DOHH2 (cell line): Measurements from ENCODE around the gene PTRHD1.

Experiments
- H3F3A ChIP-seq: fragments of 200-600 bp; sonication (generic), shearing (Covaris generic); 2 replicates; pipeline ENCODE4 v1.6.0; 2016; ENCODE audit warnings: antibody characterized with exemption, mild to moderate bottlenecking; ENCODE audit not compliant: control insufficient read depth, insufficient read depth
- H3K27ac ChIP-seq: fragments of 200-600 bp; sonication (generic); 2 replicates; pipeline ENCODE4 v1.5.1; 2014; ENCODE audit warnings: low read depth, mild to moderate bottlenecking, low read length, moderate library complexity
- H3K27me3 ChIP-seq: fragments of 200-600 bp; sonication (generic); 2 replicates; pipeline ENCODE4 v1.6.1; 2014; ENCODE audit warnings: mild to moderate bottlenecking, low read length, mixed read lengths; ENCODE audit not compliant: control insufficient read depth
- H3K36me3 ChIP-seq: fragments of 200-600 bp; sonication (generic); 2 replicates; pipeline ENCODE4 v1.6.1; 2014; ENCODE audit warnings: mild to moderate bottlenecking, low read length, moderate library complexity, mixed read lengths; ENCODE audit not compliant: control insufficient read depth
- H3K4me1 ChIP-seq: fragments of 200-600 bp; sonication (generic); 2 replicates; pipeline ENCODE4 v1.6.1; 2014; ENCODE audit warnings: mild to moderate bottlenecking, low read length, mixed read lengths; ENCODE audit not compliant: control insufficient read depth
- H3K4me2 ChIP-seq: fragments of 200-600 bp; sonication (generic); 2 replicates; pipeline ENCODE4 v1.6.0; 2014; ENCODE audit warnings: mild to moderate bottlenecking, low read length, moderate library complexity
- H3K4me3 ChIP-seq: fragments of 200-600 bp; sonication (generic); 2 replicates; pipeline ENCODE4 v1.5.1; 2014; ENCODE audit warnings: mild to moderate bottlenecking, low read length, mixed read lengths
- H3K79me2 ChIP-seq: fragments of 200-600 bp; sonication (generic); 2 replicates; pipeline ENCODE4 v1.6.1; 2014; ENCODE audit warnings: mild to moderate bottlenecking, low read length, mixed read lengths; ENCODE audit not compliant: control insufficient read depth
- H3K9me2 ChIP-seq: fragments of 200-600 bp; sonication (generic); replicated peaks from 2 replicates; pipeline ENCODE4 v1.6.1; 2014; ENCODE audit warnings: mild to moderate bottlenecking, low read length, mixed read lengths; ENCODE audit not compliant: control insufficient read depth
- H3K9me3 ChIP-seq: fragments of 200-600 bp; sonication (generic); 2 replicates; pipeline ENCODE4 v1.6.1; 2014; ENCODE audit warnings: antibody characterized with exemption, low read length, mixed read lengths; ENCODE audit not compliant: control insufficient read depth, insufficient read depth
- H4K20me1 ChIP-seq: fragments of 200-600 bp; sonication (generic); 2 replicates; pipeline ENCODE4 v1.6.0; 2014; ENCODE audit warnings: low read depth, mild to moderate bottlenecking, antibody characterized with exemption, low read length, moderate library complexity; ENCODE audit not compliant: control insufficient read depth, insufficient read depth
- EZH2phosphoT487 ChIP-seq: fragments of 200-600 bp; sonication (generic); IDR thresholded peaks from 2 replicates; pipeline ENCODE4 v1.6.1; 2017; ENCODE audit warnings: borderline replicate concordance, mild to moderate bottlenecking, antibody characterized with exemption, low read length, moderate library complexity, mixed read lengths
- TF ChIP-seq, protein P1 (sequence below): fragments of 200-600 bp; sonication (generic); IDR thresholded peaks from one replicate; pipeline ENCODE4 v1.5.1; 2014; ENCODE audit warnings: antibody characterized with exemption, mild to moderate bottlenecking, low read depth, low read length; ENCODE audit not compliant: poor library complexity, severe bottlenecking

PTRHD1 gene

DNA sequence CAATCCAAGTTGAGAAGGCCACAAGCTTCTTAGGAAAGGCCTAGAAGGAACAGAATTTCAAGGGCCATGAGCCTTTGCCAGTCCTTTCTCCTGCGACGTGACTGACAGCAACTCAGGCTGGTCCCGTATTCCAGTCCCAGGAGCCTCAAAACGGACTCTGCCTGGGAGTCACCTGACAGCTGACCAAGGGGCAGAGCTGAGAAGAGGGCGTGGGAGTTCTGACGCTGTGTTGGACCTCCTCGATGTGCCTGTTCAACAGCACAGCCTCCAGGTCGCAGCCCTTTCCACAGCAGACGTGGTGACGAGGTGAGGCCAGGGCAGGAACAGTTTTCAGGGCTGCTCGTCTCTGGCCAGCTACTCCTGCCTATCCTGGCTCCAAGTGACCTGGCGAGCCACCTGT is 37.6 kb upstream of the PTRHD1 start:
- Histone ChIP-seq H4K20me1 (no peaks in the 10 kb centered on the region), H3K4me2 (no peak overlapping the region), H3K27me3 (no peaks in the 10 kb centered on the region), H3K9me3 (no peaks in the 10 kb centered on the region), H3K4me1 (no peaks in the 10 kb centered on the region), H3K36me3 (peaks cover 45% of the 10 kb centered on the region), H3K79me2 (no peaks in the 10 kb centered on the region), H3K27ac (no peak overlapping the region), H3K9me2 (no peaks in the 10 kb centered on the region), H3F3A (0 out of 2 replicates have a peak, but pooled peaks cover 2% of the 10 kb centered on the region), H3K4me3 (no peak overlapping the region)
- TF ChIP-seq, protein P1, sequence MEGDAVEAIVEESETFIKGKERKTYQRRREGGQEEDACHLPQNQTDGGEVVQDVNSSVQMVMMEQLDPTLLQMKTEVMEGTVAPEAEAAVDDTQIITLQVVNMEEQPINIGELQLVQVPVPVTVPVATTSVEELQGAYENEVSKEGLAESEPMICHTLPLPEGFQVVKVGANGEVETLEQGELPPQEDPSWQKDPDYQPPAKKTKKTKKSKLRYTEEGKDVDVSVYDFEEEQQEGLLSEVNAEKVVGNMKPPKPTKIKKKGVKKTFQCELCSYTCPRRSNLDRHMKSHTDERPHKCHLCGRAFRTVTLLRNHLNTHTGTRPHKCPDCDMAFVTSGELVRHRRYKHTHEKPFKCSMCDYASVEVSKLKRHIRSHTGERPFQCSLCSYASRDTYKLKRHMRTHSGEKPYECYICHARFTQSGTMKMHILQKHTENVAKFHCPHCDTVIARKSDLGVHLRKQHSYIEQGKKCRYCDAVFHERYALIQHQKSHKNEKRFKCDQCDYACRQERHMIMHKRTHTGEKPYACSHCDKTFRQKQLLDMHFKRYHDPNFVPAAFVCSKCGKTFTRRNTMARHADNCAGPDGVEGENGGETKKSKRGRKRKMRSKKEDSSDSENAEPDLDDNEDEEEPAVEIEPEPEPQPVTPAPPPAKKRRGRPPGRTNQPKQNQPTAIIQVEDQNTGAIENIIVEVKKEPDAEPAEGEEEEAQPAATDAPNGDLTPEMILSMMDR = no peak
- no peak for TF ChIP-seq EZH2phosphoT487

DNA sequence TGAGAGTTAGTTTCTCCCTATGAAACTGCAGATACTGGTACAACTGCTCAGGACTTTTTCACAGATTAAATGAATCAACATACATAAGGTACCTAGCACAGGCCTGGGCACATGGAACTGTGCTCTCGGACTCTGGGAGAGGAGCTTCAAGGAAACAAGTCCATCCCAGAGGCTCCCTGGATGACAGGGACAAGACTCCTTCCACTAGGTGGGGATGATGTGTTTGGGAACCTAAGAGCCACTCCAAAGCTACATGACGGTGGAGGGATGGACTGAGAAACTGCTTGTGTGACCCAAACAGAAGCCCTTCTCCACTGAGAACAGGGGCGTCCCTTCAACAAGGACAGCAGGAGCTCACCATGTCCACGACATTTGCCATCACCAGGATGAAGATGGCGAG is 37.2 kb upstream of the PTRHD1 start:
- TF ChIP-seq, protein P1 = no peak
- no peak for TF ChIP-seq EZH2phosphoT487
- H3K79me2 ChIP-seq = no peaks in the 10 kb centered on the region
- H3K27me3 ChIP-seq = no peaks in the 10 kb centered on the region
- H3K9me2 ChIP-seq = no peaks in the 10 kb centered on the region
- no peak overlapping the region for H3K4me2 ChIP-seq
- no peak overlapping the region for H3K4me3 ChIP-seq
- 0 out of 2 replicates have a peak, but pooled peaks cover 2% of the 10 kb centered on the region for H3F3A ChIP-seq
- no peaks in the 10 kb centered on the region for H4K20me1 ChIP-seq
- peaks cover 49% of the 10 kb centered on the region for H3K36me3 ChIP-seq
- no peak overlapping the region for H3K27ac ChIP-seq
- H3K4me1 ChIP-seq = no peaks in the 10 kb centered on the region
- no peaks in the 10 kb centered on the region for H3K9me3 ChIP-seq

DNA sequence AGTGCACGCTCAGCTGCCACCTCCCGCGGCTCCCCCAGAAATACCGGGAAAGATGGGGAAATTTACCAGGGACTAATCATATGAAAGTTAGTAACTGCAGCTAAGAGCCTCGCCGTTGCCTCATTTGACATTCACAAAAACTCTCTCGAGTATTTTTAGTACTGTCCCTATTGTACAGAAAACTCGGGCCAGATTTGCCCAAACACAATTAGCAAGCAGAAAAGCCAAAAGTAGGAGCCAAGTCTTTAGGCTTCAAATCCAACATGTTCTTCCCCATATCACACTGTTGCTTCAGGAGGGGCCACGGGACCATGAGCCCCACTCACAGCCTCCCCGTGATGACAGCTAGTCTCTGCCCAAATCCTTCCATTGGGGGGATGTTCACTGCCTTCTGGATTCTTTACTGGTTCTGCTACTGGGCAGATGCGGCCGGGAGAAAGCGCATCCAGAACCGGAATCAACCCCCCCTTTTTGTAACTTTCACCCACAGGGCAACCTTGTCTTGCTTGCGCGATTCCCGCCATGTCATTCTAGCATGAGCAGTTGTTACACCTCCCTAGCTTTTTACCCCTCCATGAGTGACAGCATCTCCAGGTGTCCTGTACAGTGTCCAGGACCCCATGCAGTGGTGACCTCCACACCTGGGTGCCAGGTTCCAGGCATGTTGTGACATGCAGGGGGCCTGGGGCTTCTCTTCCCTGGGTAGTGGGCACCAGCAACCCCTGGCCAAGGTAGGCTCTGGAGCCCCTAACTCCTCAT is 35.2 kb upstream of the PTRHD1 start:
- Histone ChIP-seq H3K27me3 (no peaks in the 10 kb centered on the region), H3F3A (peaks cover 2% of the 10 kb centered on the region; the same call in 1 of the 2 replicates), H3K4me1 (no peaks in the 10 kb centered on the region), H3K4me3 (no peak overlapping the region), H4K20me1 (no peaks in the 10 kb centered on the region), H3K4me2 (no peak overlapping the region), H3K9me2 (no peaks in the 10 kb centered on the region), H3K79me2 (no peaks in the 10 kb centered on the region), H3K27ac (no peak overlapping the region), H3K36me3 (peaks cover 53% of the 10 kb centered on the region), H3K9me3 (no peaks in the 10 kb centered on the region)
- TF ChIP-seq, protein P1 = no peak
- TF ChIP-seq EZH2phosphoT487 = no peak
